ENCODE measurements around the gene OSBPL2.

GRCh38 chr20:62243106-62243505 lies 4.8 kb downstream of the OSBPL2 start:
- TF ChIP-seq, protein P1, sequence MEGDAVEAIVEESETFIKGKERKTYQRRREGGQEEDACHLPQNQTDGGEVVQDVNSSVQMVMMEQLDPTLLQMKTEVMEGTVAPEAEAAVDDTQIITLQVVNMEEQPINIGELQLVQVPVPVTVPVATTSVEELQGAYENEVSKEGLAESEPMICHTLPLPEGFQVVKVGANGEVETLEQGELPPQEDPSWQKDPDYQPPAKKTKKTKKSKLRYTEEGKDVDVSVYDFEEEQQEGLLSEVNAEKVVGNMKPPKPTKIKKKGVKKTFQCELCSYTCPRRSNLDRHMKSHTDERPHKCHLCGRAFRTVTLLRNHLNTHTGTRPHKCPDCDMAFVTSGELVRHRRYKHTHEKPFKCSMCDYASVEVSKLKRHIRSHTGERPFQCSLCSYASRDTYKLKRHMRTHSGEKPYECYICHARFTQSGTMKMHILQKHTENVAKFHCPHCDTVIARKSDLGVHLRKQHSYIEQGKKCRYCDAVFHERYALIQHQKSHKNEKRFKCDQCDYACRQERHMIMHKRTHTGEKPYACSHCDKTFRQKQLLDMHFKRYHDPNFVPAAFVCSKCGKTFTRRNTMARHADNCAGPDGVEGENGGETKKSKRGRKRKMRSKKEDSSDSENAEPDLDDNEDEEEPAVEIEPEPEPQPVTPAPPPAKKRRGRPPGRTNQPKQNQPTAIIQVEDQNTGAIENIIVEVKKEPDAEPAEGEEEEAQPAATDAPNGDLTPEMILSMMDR (conservative IDR thresholded peaks at IDR 0.05; ENCODE audit: low read depth, low read length): no peak
- no peak for TF ChIP-seq EZH2 (IDR thresholded peaks at IDR 0.05; ENCODE audit: borderline replicate concordance, low read depth, low read length, poor library complexity, severe bottlenecking)
